Endothelial cell of umbilical vein (primary cell): ENCODE measurements around the gene NEU1. TPM values are rescaled to one million over a fixed set of nuclear protein-coding genes. Genes with fewer than 3 reads are reported as not detected.
"Not testable (repeated sequence)": the region's sequence is repeated elsewhere in the genome, so short reads cannot be mapped to it uniquely, and the experiment has no call there.

ENCODE experiments used
- BruUV-seq: library from RNA; stranded (reverse); fragments of 400-500 nt; replicated peaks from 2 replicates; lab custom pipeline; 2021; lab: Mats Ljungman, UMichigan
- CTCF ChIA-PET: fragments of 300-600, 350-600 bp; sonication (Branson Sonifier 250); formaldehyde crosslinking; loops from one replicate; lab custom pipeline; 2021; ENCODE audit warnings: antibody characterized with exemption, inconsistent platforms; lab: Charles Lee
- POLR2A ChIA-PET: fragments of 300-600, 350-600 bp; sonication (Branson Sonifier 250); formaldehyde crosslinking; loops from one replicate; lab custom pipeline; 2021; ENCODE audit warnings: antibody characterized with exemption, inconsistent platforms; lab: Charles Lee
- DNase-seq: peaks from one replicate; pipeline ENCODE4 v3.0.0-alpha.2; 2011; ENCODE audit warnings: low read depth, low spot score
- FAIRE-seq: peaks from 2 replicates; lab custom pipeline; 2011; peaks lifted over from hg19 to GRCh38; lab: Jason Lieb, UNC
- H2AFZ ChIP-seq: 2 replicates; pipeline ENCODE4 v1.6.0; 2012; ENCODE audit warnings: low read depth, low read length, control low read depth, inconsistent platforms
- H3K27ac ChIP-seq: 2 replicates; pipeline ENCODE4 v1.5.1; 2011; ENCODE audit warnings: low read depth, mild to moderate bottlenecking, control low read depth, low read length, moderate library complexity; ENCODE audit not compliant: insufficient read depth
- H3K27me3 ChIP-seq, 2 experiments: 2 replicates each; pipeline versions ENCODE4 v1.6.0 to v1.6.1; 2011; ENCODE audit warnings: low read length in 2 of 2, mixed read lengths in 1 of 2; ENCODE audit not compliant: control insufficient read depth in 2 of 2, insufficient read depth in 2 of 2
- H3K36me3 ChIP-seq, 2 experiments: 2 replicates in 1 of 2; 3 replicates in 1 of 2; pipeline ENCODE4 v1.5.1; 2011; ENCODE audit warnings: low read length in 2 of 2, mild to moderate bottlenecking in 1 of 2, moderate library complexity in 1 of 2; ENCODE audit not compliant: control insufficient read depth in 2 of 2, insufficient read depth in 2 of 2; ENCODE audit errors: extremely low read depth in 1 of 2
- H3K4me1 ChIP-seq: 3 replicates; pipeline ENCODE4 v1.5.1; 2011; ENCODE audit warnings: mild to moderate bottlenecking, low read length; ENCODE audit not compliant: control insufficient read depth, insufficient read depth; ENCODE audit errors: extremely low read depth
- H3K4me2 ChIP-seq: 2 replicates; pipeline ENCODE4 v1.6.1; 2011; ENCODE audit warnings: low read length, control low read depth, mixed read lengths; ENCODE audit not compliant: insufficient read depth
- H3K4me3 ChIP-seq, 3 experiments: fragments of 200-600 bp in 1 of 3; sonication (generic), shearing (Covaris generic) in 1 of 3; replicated peaks in 1 of 3; 2 replicates each; pipeline ENCODE4 v1.5.1; 2011 to 2016; ENCODE audit warnings: control low read depth in 3 of 3, low read length in 3 of 3, mild to moderate bottlenecking in 2 of 3, inconsistent platforms in 1 of 3, low read depth in 1 of 3, moderate library complexity in 1 of 3; ENCODE audit not compliant: insufficient read depth in 1 of 3
- H3K79me2 ChIP-seq: 2 replicates; pipeline ENCODE4 v1.6.0; 2012; ENCODE audit warnings: low read length, inconsistent platforms; ENCODE audit not compliant: control insufficient read depth, insufficient read depth
- H3K9ac ChIP-seq: replicated peaks from 2 replicates; pipeline ENCODE3; 2011; ENCODE audit warnings: low read length, control low read depth; ENCODE audit not compliant: insufficient read depth; ENCODE audit errors: extremely low read depth
- H3K9me1 ChIP-seq: replicated peaks from 3 replicates; pipeline ENCODE4 v1.6.0; 2011; ENCODE audit warnings: mild to moderate bottlenecking, low read length; ENCODE audit not compliant: control insufficient read depth, insufficient read depth; ENCODE audit errors: extremely low read depth
- H3K9me3 ChIP-seq: replicated peaks from 2 replicates; pipeline ENCODE4 v1.5.1; 2012; ENCODE audit warnings: low read length, inconsistent platforms; ENCODE audit not compliant: control insufficient read depth, insufficient read depth
- H4K20me1 ChIP-seq: replicated peaks from 2 replicates; pipeline ENCODE3; 2011; ENCODE audit warnings: mild to moderate bottlenecking, low read length; ENCODE audit not compliant: control insufficient read depth, insufficient read depth; ENCODE audit errors: extremely low read depth
- EZH2 ChIP-seq: IDR thresholded peaks from 2 replicates; pipeline ENCODE4 v1.6.1; 2012; ENCODE audit warnings: borderline replicate concordance, low read depth, mild to moderate bottlenecking, moderate library complexity, low read length, inconsistent platforms; ENCODE audit not compliant: severe bottlenecking
- FOS ChIP-seq: IDR thresholded peaks from 2 replicates; pipeline ENCODE4 v1.6.1; 2011; ENCODE audit warnings: mild to moderate bottlenecking, low read length, moderate library complexity, borderline replicate concordance; ENCODE audit not compliant: insufficient read depth
- GATA2 ChIP-seq: IDR thresholded peaks from 2 replicates; pipeline ENCODE4 v1.7.0; 2011; ENCODE audit warnings: low read depth, mild to moderate bottlenecking, moderate library complexity, mixed read lengths, low read length; ENCODE audit not compliant: insufficient read length, insufficient read depth
- JUN ChIP-seq: IDR thresholded peaks from 2 replicates; pipeline ENCODE4 v1.6.1; 2011; ENCODE audit warnings: borderline replicate concordance, low read depth; ENCODE audit not compliant: insufficient read length, insufficient read depth
- MYC ChIP-seq: IDR thresholded peaks from one replicate; pipeline ENCODE4 v1.6.1; 2011; ENCODE audit warnings: mild to moderate bottlenecking, low read depth, low read length
- POLR2A ChIP-seq: IDR thresholded peaks from 2 replicates; pipeline ENCODE4 v1.6.1; 2012; ENCODE audit warnings: low read depth, mild to moderate bottlenecking, control low read depth, low read length
- POLR2AphosphoS5 ChIP-seq: IDR thresholded peaks from 2 replicates; pipeline ENCODE4 v1.6.1; 2012; ENCODE audit warnings: low read depth, mild to moderate bottlenecking, control low read depth, low read length, moderate library complexity; ENCODE audit not compliant: insufficient read depth
- dilution Hi-C: fragments of 300-500 bp; cut with MboI; formaldehyde crosslinking; loops from one replicate; pipeline ENCODE4 v1.15.0; 2019; ENCODE audit warnings: low sequenced_read_pairs; ENCODE audit not compliant: extremely low pct_ligation_motif_present
- intact Hi-C: fragments of 100-400 bp; cut with micrococcal nuclease; formaldehyde crosslinking; loops from one replicate; pipeline ENCODE4 v1.10.0; 2022
- polyA plus RNA-seq, 4 experiments: library from polyadenylated mRNA; depleted of rRNA in 3 of 4; stranded (reverse) in 3 of 4; unstranded in 1 of 4; fragments of >200 nt; gene quantifications; 2 replicates each; pipeline versions ENCODE4 v1.2.1 to v1.2.3, GENCODE V29; 2011 to 2012; ENCODE audit warnings: missing spikeins in 1 of 4
- total RNA-seq: library from RNA; stranded (reverse); gene quantifications from 2 replicates; pipeline ENCODE4 v1.2.3, GENCODE V29; 2021
- TF ChIP-seq, protein P1 (sequence below): IDR thresholded peaks from 2 replicates; pipeline ENCODE4 v1.6.1; 2011; ENCODE audit not compliant: insufficient read depth, insufficient read length
- TF ChIP-seq, protein P2 (sequence below), 2 donors: IDR thresholded peaks; 1 replicate in 1 of 2; 2 replicates in 1 of 2; pipeline ENCODE4 v1.5.1; 2011; ENCODE audit warnings: low read length in 2 of 2, mild to moderate bottlenecking in 2 of 2, moderate library complexity in 2 of 2, control low read depth in 1 of 2, inconsistent platforms in 1 of 2, low read depth in 1 of 2; ENCODE audit not compliant: insufficient read depth in 1 of 2; ENCODE audit errors: extremely low read depth in 1 of 2

Gene NEU1
- total and polyA plus RNA-seq, 2 donors (not counting 3 experiments of a cell fraction or from before 2014, with no cell fraction given), result 62.8 to 111 TPM

DNA sequence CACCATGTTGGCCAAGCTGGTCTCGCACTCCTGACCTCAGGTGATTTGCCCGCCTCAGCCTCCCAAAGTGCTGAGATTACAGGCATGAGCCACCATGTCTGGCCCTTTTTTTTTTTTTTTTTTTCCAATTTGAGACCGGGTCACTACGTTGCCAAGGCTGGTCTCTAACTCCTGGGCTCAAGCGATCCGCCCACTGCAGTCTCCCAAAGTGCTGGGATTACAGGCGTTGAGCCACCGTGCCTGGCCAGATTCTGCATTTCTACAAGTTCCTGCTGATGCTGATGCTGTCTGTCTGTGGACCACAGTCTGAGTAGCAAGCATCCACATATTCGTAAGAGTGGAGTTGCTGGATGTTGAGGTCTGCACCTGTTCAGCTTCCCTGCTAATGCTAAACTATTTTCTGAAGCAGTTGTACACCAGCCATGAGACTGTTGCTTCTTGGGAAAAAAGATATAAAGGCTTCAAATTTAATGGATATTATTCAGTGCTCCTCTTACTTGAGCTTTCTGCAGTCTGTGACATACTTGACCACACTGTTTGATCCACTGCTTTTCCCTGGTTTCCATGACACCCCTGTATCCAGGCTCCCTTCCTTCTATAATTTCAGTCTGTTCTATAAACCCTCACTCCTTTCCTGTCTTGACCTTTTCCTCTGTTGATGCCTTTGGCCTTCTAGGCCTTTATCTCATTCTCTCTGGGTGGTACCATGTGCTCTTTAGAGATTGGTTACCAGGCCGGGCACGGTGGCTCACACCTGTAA is 49.4 kb upstream of the NEU1 start:
- DNase-seq, result no peak
- no peak overlapping the region for H3K27ac ChIP-seq

DNA sequence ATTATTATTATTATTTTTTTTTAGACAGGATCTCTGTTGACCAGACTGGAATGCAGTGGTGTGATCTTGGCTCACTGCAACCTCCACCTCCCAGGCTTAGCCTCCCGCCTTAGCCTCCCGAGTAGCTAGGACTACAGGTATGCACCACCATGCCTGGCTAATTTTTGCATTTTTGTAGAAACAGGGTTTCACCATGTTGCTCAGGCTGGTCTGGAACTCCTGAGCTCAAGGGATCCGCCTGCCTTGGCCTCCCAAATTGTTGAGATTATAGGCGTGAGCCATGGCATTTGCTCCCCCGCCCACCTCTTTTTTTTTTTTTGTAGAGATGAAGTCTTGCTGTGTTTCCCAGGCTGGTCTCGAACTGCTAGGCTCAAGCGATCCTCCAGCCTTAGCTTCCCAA is 46.7 kb upstream of the NEU1 start:
- H3K9me1 ChIP-seq, H3K9me3 ChIP-seq, H3K27ac ChIP-seq, DNase-seq, H4K20me1 ChIP-seq, POLR2A ChIA-PET, BruUV-seq, H3K4me1 ChIP-seq, CTCF ChIA-PET, H3K4me2 ChIP-seq, H3K79me2 ChIP-seq, H3K36me3 ChIP-seq, H2AFZ ChIP-seq, H3K9ac ChIP-seq, FAIRE-seq, dilution Hi-C loops, H3K4me3 ChIP-seq, intact Hi-C loops: not testable (repeated sequence)
- H3K27me3 ChIP-seq, result peaks cover 4 to 12% of the 10 kb centered on the region in 2 experiments

More for the DNA sequence above, 49.4 kb upstream of the NEU1 start:
- H3K4me3 ChIP-seq, result no peak overlapping the region
- TF ChIP-seq MYC (no peak), JUN (no peak), FOS (no peak), GATA2 (no peak), POLR2A (no peak), EZH2 (no peak), POLR2AphosphoS5 (no peak)
- TF ChIP-seq, protein P1, sequence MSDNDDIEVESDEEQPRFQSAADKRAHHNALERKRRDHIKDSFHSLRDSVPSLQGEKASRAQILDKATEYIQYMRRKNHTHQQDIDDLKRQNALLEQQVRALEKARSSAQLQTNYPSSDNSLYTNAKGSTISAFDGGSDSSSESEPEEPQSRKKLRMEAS, result no peak
- TF ChIP-seq, protein P2, sequence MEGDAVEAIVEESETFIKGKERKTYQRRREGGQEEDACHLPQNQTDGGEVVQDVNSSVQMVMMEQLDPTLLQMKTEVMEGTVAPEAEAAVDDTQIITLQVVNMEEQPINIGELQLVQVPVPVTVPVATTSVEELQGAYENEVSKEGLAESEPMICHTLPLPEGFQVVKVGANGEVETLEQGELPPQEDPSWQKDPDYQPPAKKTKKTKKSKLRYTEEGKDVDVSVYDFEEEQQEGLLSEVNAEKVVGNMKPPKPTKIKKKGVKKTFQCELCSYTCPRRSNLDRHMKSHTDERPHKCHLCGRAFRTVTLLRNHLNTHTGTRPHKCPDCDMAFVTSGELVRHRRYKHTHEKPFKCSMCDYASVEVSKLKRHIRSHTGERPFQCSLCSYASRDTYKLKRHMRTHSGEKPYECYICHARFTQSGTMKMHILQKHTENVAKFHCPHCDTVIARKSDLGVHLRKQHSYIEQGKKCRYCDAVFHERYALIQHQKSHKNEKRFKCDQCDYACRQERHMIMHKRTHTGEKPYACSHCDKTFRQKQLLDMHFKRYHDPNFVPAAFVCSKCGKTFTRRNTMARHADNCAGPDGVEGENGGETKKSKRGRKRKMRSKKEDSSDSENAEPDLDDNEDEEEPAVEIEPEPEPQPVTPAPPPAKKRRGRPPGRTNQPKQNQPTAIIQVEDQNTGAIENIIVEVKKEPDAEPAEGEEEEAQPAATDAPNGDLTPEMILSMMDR (IDR thresholded peaks at IDR 0.05; ENCODE audit: extremely low read depth in 1 of 2, insufficient read depth in 1 of 2, low read depth in 1 of 2, low read length in 2 of 2), result no peak
- dilution Hi-C loops (no loop called here), intact Hi-C loops (no loop called here)
- no peaks in the 10 kb centered on the region for H3K27me3 ChIP-seq
- FAIRE-seq, result no peak
- H4K20me1 ChIP-seq, result no peaks in the 10 kb centered on the region
- no TSS peak for BruUV-seq
- no peaks in the 10 kb centered on the region for H3K79me2 ChIP-seq
- H3K4me2 ChIP-seq, result no peak overlapping the region
- H3K36me3 ChIP-seq, result no peaks in the 10 kb centered on the region
- no peak overlapping the region for H2AFZ ChIP-seq
- no peak overlapping the region for H3K9ac ChIP-seq
- ChIA-PET CTCF (no interaction called here), POLR2A (no interaction called here)
- H3K4me1 ChIP-seq, result peaks cover 3% of the 10 kb centered on the region
- no peaks in the 10 kb centered on the region for H3K9me1 ChIP-seq
- H3K9me3 ChIP-seq, result no peaks in the 10 kb centered on the region
